Activated T-helper 1 cell treated with anti-CD3 and anti-CD28 coated beads, Interleukin-12 subunit alpha, Interleukin-12 subunit beta, Interleukin-2, Interleukin-4 antibody, amounts not matched to agents 30 ng/mL and 10 ng/mL and 1 ng/mL, durations not matched to agents 14 hours and 24 hours and 36 hours (primary cell): ENCODE results near the gene GRK6. TPM values are rescaled to one million over a fixed set of nuclear protein-coding genes. Genes with fewer than 3 reads are reported as not detected.
A peak's percentile ranks its signal among the peaks of the same experiment; 100 is the strongest.
"Not testable (repeated sequence)": the region's sequence is repeated elsewhere in the genome, so short reads cannot be mapped to it uniquely, and the experiment has no call there.

Experiments
- DNase-seq: peaks from one replicate; pipeline ENCODE4 v3.0.0; 2021; ENCODE audit warnings: low spot score
- H3K27ac Mint-ChIP-seq: one replicate; pipeline ENCODE4 v1.8.0; 2021; ENCODE audit warnings: mild to moderate bottlenecking, mixed read lengths
- H3K27me3 Mint-ChIP-seq: one replicate; pipeline ENCODE4 v1.8.0; 2022; ENCODE audit warnings: mild to moderate bottlenecking, moderate library complexity, mixed read lengths; ENCODE audit not compliant: insufficient read depth
- H3K36me3 Mint-ChIP-seq: one replicate; pipeline ENCODE4 v1.8.0; 2021; ENCODE audit warnings: low read depth, mixed read lengths
- H3K4me1 Mint-ChIP-seq: one replicate; pipeline ENCODE4 v1.8.0; 2021; ENCODE audit warnings: low read depth, mixed read lengths
- H3K4me3 Mint-ChIP-seq: one replicate; pipeline ENCODE4 v1.8.0; 2021; ENCODE audit warnings: mild to moderate bottlenecking, moderate library complexity, mixed read lengths
- H3K9me3 Mint-ChIP-seq: one replicate; pipeline ENCODE4 v1.8.0; 2021; ENCODE audit warnings: mixed read lengths
- intact Hi-C: fragments of 100-400 bp; cut with micrococcal nuclease; formaldehyde crosslinking; loops from one replicate; pipeline ENCODE4 v1.15.1; 2024
- total RNA-seq: library from RNA; stranded (reverse); gene quantifications from 2 replicates; pipeline ENCODE4 v1.2.3, GENCODE V29; 2022

Gene GRK6
- total RNA-seq, 1 donor from 2014 or later, result 122 TPM

DNA sequence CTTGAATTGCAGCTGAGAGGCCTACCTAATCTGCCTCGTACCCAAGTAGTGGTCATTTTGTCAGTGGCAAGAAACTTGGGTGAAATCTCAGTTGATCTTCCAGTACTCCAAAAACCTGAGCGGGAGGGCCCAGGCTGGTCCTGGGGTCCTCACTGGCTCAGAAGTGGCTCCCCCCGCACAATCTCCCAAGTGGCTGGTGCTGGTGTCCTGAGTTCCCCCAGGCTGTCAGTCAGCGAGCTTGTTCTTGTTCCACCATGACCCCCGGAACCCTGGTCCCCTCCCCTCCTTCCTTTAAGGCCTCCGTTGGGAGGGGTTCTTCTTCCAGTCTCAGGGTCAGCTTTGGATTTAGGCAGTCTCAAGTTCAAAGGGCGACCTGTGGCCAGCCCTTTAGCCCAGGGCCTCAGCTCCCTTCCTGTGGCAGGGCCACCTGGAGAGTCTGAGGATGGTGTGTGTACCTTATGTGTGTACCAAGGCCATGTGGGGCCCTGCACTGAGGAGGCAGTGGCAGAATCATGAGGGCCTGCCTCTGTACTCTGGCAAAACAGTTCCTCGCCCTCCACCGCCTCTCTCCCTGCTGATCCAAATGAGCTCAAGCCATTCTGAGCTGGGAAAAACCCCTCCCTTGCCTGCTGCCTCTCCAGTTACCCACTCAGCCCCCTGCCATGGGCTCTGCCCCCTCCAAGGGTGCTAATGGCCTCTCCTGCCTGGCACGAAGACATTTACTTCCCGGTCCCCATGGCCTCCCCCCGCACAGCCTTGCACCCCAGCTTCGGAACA lies 51.4 kb downstream of the GRK6 start:
- Mint-ChIP-seq H3K9me3 (no peaks in the 10 kb centered on the region), H3K27me3 (peaks cover 12% of the 10 kb centered on the region), H3K27ac (no peak overlapping the region), H3K4me3 (no peak overlapping the region), H3K36me3 (peaks cover 6% of the 10 kb centered on the region), H3K4me1 (peaks cover 50% of the 10 kb centered on the region)
- no peak for DNase-seq
- intact Hi-C loops, result loop anchor here (2.0 kb wide), 1 partner anchor 19 kb away; the partner anchor contains the start of gene PDLIM7

DNA sequence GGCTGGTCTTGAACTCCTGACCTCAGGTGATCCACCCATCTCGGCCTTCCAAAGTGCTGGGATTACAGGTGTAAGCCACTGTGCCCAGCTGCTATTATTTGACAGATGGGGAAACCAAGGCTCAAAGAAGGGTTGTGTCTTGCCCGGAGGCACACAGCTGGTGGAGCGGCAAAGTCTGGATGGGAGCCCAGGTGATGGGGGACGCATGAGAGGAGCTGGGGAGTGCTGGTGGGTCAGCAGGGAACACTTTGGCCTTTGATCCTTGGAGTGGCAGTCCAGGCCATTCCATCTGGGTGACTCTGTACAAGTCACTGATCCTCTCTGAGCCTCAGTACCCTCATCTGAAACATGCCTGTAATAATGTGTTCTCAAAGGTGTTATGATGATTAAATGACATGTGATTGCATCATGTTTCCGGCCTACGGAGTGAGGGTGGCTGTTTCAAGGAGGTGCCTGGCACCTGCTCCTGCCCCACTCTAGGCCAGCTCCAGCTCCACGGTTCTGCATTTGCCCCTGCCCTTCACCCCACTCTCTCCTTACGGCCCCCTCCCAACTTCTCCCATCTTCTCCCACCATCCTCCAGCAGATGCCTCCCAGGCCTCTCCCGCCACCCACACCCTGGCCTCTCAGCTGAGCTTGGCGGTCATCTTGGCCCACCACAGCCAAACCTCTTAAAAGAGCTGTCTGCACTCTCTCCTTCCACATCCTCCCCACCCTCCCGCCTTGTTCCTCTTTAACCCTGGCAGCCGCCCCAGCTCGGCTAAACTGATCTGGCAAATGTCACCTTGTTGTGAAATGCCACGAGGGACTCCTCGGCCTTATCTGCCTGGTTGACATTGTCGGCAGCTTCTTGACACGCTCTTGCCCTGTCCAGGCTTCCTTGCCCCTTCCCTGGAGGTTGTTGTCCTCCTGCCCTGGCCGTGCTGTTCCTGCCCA lies 52.5 kb downstream of the GRK6 start:
- H3K27me3 Mint-ChIP-seq, result peaks cover 10% of the 10 kb centered on the region
- H3K36me3 Mint-ChIP-seq, result peaks cover 4% of the 10 kb centered on the region
- peaks cover 47% of the 10 kb centered on the region for H3K4me1 Mint-ChIP-seq
- no peaks in the 10 kb centered on the region for H3K9me3 Mint-ChIP-seq
- peak overlapping the region; percentile 96 for H3K27ac Mint-ChIP-seq
- intact Hi-C loops, result loop anchor here (2.0 kb wide), 1 partner anchor 18 kb away; the partner anchor contains the start of gene PDLIM7
- no peak for DNase-seq
- no peak overlapping the region for H3K4me3 Mint-ChIP-seq

GRCh38 chr5:177479774-177480173 lies 53.3 kb downstream of the GRK6 start:
- H3K4me1 Mint-ChIP-seq, result peaks cover 39% of the 10 kb centered on the region
- intact Hi-C loops, result loop anchor here (2.0 kb wide), 1 partner anchor 17 kb away; the partner anchor contains the start of gene PDLIM7
- H3K9me3 Mint-ChIP-seq, result no peaks in the 10 kb centered on the region
- DNase-seq, result no peak
- H3K4me3 Mint-ChIP-seq, result no peak overlapping the region
- peak overlapping the region; percentile 96 for H3K27ac Mint-ChIP-seq
- H3K27me3 Mint-ChIP-seq, result peaks cover 2% of the 10 kb centered on the region
- H3K36me3 Mint-ChIP-seq, result peaks cover 4% of the 10 kb centered on the region

DNA sequence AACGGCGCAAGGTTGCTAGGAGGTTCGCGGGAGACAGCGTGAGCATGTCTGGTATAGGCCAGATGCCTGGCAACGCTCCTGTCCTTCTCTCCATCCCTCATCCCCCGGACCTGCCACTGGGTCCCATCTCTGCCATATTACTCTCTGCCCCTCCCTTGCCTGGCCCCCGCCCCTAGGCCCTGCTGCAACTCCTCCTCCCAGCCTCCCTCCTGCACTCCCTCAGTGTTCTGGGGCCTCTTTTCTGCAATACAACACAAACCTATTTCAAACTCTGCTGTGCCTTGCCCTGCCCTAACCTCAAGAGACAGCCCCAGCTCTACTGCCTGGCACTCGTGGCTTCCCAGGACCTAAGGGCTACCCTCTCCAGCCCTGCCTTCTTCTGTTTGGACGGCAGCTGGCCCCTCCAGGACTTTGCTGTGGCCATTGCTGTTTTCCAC lies 55.9 kb downstream of the GRK6 start:
- Mint-ChIP-seq H3K36me3 (peaks cover 8% of the 10 kb centered on the region), H3K27ac (no peak overlapping the region)

DNA sequence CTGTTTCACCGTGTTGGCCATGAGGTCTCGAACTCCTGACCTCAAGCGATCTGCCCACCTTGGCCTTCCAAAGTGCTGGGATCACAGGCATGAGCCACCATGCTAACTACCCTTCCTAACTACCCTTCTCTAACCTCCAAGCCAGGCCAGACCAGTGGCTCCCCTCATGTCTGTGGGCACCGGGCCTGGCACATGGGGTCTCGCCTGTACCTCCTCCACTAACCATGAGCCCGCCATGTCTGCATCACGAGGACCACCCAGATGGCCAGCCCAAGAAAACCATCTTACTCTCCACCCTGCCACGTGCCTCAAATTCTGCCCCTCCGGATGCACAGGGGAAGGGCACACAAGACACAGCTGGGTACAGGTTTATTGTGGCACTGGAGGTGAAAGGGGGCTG lies 56.6 kb downstream of the GRK6 start:
- H3K4me1 Mint-ChIP-seq, result peaks cover 20% of the 10 kb centered on the region
- H3K4me3 Mint-ChIP-seq, result no peak overlapping the region
- H3K36me3 Mint-ChIP-seq, result peaks cover 10% of the 10 kb centered on the region
- H3K9me3 Mint-ChIP-seq, result no peaks in the 10 kb centered on the region
- DNase-seq, result no peak
- no peak overlapping the region for H3K27ac Mint-ChIP-seq
- intact Hi-C loops, result no loop called here
- no peaks in the 10 kb centered on the region for H3K27me3 Mint-ChIP-seq

More for the DNA sequence above, 55.9 kb downstream of the GRK6 start:
- intact Hi-C loops, result no loop called here
- no peaks in the 10 kb centered on the region for H3K27me3 Mint-ChIP-seq
- H3K9me3 Mint-ChIP-seq, result no peaks in the 10 kb centered on the region
- H3K4me1 Mint-ChIP-seq, result peaks cover 25% of the 10 kb centered on the region
- H3K4me3 Mint-ChIP-seq, result no peak overlapping the region
- no peak for DNase-seq

DNA sequence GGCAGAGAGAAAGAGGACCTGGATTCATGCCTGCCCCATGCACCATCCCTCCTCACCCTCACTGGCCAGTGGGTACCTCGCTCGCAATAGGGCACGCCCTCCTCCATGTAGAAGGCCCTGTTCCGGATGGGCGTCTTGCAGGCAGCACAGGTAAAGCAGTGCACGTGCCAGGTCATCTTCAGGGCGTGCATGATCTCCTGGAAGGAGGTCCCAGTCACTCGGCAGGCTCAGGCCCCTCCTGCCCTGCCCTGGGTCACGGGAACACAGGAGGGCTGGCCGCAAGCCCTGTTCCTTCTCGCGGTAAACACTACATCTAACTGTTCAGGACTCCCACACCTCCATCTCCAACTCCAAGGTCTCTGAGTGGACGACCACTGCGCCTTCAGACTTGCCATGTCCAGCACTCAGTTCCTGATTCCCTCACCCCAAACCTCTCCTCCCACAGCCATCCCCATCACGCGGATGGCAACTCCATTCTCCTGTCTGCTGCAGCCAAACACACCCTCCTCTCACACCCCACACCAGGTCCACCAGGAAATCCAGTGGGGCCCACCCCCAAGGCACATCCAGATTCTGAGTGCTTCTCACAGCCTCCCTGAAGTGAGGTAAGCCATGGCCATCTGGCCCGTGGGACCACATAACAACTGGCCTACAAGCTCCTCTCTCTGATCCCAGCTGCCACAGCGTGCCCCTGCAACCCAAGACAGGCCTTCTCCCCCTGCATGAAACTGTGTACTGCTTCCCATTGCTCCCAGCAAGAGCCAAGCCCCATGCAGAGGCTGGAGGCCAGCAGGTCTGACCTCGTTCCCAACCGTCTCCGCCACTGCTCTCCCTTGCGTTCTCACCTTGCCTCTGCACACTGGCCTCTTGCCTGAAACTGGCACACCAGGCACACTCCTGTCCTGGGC lies 57.8 kb downstream of the GRK6 start:
- intact Hi-C loops, result no loop called here
- H3K27ac Mint-ChIP-seq, result no peak overlapping the region
- peaks cover 9% of the 10 kb centered on the region for H3K4me1 Mint-ChIP-seq

DNA sequence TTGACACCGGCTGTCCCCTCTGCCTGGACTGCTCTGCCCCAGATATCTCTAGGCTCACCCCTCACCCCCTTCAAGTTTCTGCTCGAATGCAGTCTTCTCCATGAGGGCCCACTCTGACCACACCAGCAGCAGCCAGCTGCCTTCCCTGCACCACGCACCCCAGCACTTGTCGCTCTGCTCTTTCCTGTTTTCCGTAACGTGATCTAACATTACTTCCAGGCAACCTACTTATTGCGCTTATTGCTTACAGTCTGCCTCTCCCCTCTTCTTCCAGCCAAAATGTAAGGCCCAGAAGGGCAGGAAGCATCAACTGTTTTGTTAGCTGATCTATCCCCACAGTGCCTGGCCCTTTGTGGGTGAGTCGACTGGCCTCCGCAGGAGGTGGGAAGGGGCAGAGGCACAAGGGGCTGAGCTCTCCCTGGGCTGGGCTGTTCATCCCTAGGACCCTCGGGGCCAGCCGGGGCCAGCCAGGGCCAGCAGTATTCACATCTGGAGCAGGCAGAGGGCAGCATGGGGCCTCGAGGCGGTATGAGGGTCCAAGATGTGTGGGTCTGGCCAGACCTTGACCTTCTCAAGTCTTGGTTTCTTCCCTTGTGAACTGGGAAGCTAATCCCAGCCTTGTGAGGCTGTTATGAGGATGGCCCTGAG lies 58.5 kb downstream of the GRK6 start:
- DNase-seq, result no peak
- no peak overlapping the region for H3K27ac Mint-ChIP-seq
- intact Hi-C loops, result no loop called here
- H3K27me3 Mint-ChIP-seq, result no peaks in the 10 kb centered on the region
- no peaks in the 10 kb centered on the region for H3K9me3 Mint-ChIP-seq
- H3K36me3 Mint-ChIP-seq, result peaks cover 11% of the 10 kb centered on the region
- peaks cover 1% of the 10 kb centered on the region for H3K4me1 Mint-ChIP-seq
- no peak overlapping the region for H3K4me3 Mint-ChIP-seq

More for the DNA sequence above, 57.8 kb downstream of the GRK6 start:
- H3K27me3 Mint-ChIP-seq, result no peaks in the 10 kb centered on the region
- no peaks in the 10 kb centered on the region for H3K9me3 Mint-ChIP-seq
- peaks cover 9% of the 10 kb centered on the region for H3K36me3 Mint-ChIP-seq
- no peak for DNase-seq
- no peak overlapping the region for H3K4me3 Mint-ChIP-seq

GRCh38 chr5:177485753-177486152 lies 59.3 kb downstream of the GRK6 start:
- H3K4me3 Mint-ChIP-seq, H3K9me3 Mint-ChIP-seq, DNase-seq, intact Hi-C loops, H3K27me3 Mint-ChIP-seq, H3K27ac Mint-ChIP-seq, H3K4me1 Mint-ChIP-seq: not testable (repeated sequence)
- H3K36me3 Mint-ChIP-seq, result peaks cover 17% of the 10 kb centered on the region

DNA sequence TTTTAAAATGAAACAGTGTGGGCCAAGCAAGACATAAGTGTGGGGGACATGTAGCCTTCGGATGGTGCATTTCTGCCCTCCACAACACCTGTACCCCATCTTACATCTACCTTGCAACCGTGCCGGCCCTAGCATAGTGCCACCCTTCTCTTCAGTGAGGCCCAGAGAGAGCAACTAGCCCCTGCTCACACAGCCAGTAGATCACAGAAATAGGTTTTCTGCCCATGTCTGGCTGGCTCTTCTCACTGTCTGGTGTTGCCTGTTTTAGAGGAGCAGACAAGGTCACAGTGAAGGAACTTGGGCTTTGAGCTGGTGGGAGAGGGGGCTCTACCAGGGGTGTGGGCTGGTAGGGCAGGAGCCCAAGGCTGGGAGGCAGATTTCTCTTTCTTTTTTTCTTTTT lies 59.8 kb downstream of the GRK6 start:
- Mint-ChIP-seq H3K4me1 (no peaks in the 10 kb centered on the region), H3K4me3 (no peak overlapping the region), H3K36me3 (peaks cover 20% of the 10 kb centered on the region), H3K27me3 (no peaks in the 10 kb centered on the region), H3K9me3 (no peaks in the 10 kb centered on the region), H3K27ac (no peak overlapping the region)
- no peak for DNase-seq
- intact Hi-C loops, result no loop called here

DNA sequence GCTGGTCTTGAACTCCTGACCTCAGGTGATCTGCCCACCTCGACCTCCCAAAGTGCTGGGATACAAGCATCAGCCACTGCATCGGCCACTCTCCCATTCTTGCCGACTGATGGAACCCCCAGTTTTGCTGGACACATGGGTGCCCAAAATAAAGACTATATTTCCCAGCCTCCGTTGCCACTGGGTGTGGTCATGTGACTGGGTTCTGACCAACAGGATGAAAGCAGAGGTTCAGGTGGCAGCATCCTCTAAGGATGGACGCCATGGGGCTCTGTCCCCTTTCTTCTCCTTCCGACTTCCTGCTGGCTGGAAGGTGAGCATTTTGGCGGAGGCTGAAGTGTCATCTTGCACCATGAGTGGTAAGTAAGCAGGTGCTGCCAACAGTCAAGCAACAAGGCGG lies 60.7 kb downstream of the GRK6 start:
- Mint-ChIP-seq H3K27me3 (no peaks in the 10 kb centered on the region), H3K9me3 (no peaks in the 10 kb centered on the region), H3K36me3 (peaks cover 21% of the 10 kb centered on the region), H3K4me1 (no peaks in the 10 kb centered on the region), H3K27ac (no peak overlapping the region), H3K4me3 (no peak overlapping the region)
- DNase-seq, result no peak
- intact Hi-C loops, result no loop called here

DNA sequence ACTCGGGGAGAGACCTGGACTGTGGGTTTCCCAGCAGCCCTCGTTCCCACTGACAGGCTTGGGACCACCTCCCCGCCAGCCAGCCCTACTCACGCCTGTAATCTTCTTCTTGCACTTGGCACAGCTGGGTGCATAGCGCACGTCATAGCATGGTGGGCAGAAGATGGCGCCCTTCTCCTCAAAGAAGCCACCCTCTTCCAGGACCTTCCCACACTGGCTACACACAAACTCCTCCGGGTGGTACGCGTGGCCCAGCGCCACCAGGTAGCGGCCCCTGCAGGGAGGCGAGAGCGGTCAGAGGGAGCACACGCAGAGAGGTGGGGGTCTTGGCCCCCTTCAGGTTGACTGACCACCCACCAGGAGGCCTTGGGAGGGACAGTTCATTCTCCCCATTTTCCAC lies 61.5 kb downstream of the GRK6 start:
- H3K27ac Mint-ChIP-seq, result no peak overlapping the region
- intact Hi-C loops, result no loop called here
- H3K27me3 Mint-ChIP-seq, result no peaks in the 10 kb centered on the region
- no peaks in the 10 kb centered on the region for H3K9me3 Mint-ChIP-seq
- peaks cover 27% of the 10 kb centered on the region for H3K36me3 Mint-ChIP-seq
- peaks cover 6% of the 10 kb centered on the region for H3K4me1 Mint-ChIP-seq
- H3K4me3 Mint-ChIP-seq, result no peak overlapping the region
- DNase-seq, result no peak
